Epithelial cell of esophagus (primary cell): Measurements from ENCODE around the gene RASGRP3.
A peak's percentile ranks its signal among the peaks of the same experiment; 100 is the strongest.

ENCODE experiments used
- DNase-seq: peaks from one replicate; pipeline ENCODE4 v3.0.0; 2010; ENCODE audit warnings: low read depth
- H3K4me3 ChIP-seq: 2 replicates; pipeline ENCODE4 v1.5.1; 2011; ENCODE audit warnings: mild to moderate bottlenecking, low read length, control low read depth
- TF ChIP-seq, protein P1 (sequence below): IDR thresholded peaks from 2 replicates; pipeline ENCODE4 v1.5.1; 2011; ENCODE audit warnings: low read depth, mild to moderate bottlenecking, low read length, control low read depth, inconsistent platforms; ENCODE audit not compliant: insufficient read depth; ENCODE audit errors: missing control alignments

Gene RASGRP3

DNA sequence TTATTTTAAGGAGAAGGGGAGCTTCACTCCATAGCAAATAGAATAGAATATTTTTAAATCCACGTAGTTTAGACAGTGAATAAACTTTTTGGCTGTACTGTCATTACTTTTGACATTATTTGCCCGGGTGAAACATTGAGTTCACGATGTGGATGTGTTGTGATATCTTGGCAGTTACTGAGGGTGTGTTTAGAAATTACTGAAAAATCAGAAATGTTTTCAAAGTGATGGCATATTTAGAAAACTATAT is 123.4 kb downstream of the RASGRP3 start:
- no peak for DNase-seq
- peak overlapping the region; percentile 98 for H3K4me3 ChIP-seq
- TF ChIP-seq, protein P1, sequence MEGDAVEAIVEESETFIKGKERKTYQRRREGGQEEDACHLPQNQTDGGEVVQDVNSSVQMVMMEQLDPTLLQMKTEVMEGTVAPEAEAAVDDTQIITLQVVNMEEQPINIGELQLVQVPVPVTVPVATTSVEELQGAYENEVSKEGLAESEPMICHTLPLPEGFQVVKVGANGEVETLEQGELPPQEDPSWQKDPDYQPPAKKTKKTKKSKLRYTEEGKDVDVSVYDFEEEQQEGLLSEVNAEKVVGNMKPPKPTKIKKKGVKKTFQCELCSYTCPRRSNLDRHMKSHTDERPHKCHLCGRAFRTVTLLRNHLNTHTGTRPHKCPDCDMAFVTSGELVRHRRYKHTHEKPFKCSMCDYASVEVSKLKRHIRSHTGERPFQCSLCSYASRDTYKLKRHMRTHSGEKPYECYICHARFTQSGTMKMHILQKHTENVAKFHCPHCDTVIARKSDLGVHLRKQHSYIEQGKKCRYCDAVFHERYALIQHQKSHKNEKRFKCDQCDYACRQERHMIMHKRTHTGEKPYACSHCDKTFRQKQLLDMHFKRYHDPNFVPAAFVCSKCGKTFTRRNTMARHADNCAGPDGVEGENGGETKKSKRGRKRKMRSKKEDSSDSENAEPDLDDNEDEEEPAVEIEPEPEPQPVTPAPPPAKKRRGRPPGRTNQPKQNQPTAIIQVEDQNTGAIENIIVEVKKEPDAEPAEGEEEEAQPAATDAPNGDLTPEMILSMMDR, result no peak

DNA sequence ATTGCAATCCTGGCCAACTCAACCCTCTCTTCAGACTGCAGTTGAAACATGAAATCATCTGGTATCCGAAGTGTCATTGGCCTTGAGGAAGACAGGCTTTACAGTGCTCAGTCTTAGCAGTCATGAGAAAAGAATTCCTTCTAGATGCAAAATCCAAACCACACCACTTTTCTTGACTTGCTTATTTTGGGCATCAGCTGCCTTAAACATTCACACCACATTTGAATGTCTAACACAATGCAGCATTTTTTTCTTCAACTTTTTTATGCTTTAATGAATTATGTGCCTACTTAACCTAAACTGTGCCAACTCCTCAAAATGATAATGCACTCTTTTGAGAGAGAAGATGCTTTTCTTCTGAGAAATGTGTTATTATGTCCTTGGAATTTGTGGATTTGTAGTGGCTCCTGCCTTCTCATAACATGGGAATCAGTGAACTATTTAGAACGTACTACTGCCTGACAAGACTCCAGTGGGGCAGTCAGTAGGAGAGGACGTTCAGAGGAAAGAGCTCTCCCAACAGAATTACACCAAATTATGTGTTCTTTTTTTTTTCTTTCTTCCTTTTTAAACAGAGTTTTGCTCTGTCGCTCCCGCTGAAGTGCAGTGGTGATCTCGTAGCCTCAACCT is 125.9 kb downstream of the RASGRP3 start:
- no peak overlapping the region for H3K4me3 ChIP-seq
- TF ChIP-seq, protein P1, result no peak
- DNase-seq, result peak; percentile 8

GRCh38 chr2:33603416-33603815 is 127.0 kb downstream of the RASGRP3 start:
- no peak for DNase-seq
- TF ChIP-seq, protein P1, result no peak
- no peak overlapping the region for H3K4me3 ChIP-seq

- no peak overlapping the region for H3K4me3 ChIP-seq
- peak; percentile 25 for DNase-seq
- TF ChIP-seq, protein P1, result no peak
Observed at GRCh38 chr2:33605056-33605455, 128.6 kb downstream of the RASGRP3 start.

DNA sequence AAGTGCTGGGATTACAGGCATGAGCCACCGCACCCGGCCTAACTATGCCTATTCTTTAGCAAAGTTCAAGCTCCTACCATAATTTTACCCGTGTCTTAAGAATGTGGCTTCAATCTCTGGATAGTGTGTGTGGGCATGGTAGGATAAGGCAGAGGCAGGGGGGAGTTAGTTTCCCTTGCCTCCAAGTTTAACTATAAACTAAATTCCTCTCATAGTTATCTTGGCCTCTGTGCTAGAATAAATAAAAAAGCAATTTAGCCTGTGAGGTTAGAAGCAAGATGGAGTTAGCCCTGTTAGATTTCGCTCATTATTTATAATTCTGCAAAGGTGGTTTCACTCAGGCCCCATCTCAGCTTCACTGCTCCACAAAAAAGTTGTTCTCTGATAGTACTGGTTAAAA is 129.7 kb downstream of the RASGRP3 start:
- no peak overlapping the region for H3K4me3 ChIP-seq
- TF ChIP-seq, protein P1, result no peak
- DNase-seq, result no peak

GRCh38 chr2:33606622-33607021 is 130.2 kb downstream of the RASGRP3 start:
- H3K4me3 ChIP-seq, result no peak overlapping the region
- TF ChIP-seq, protein P1, result no peak
- no peak for DNase-seq

GRCh38 chr2:33607251-33607721 is 130.8 kb downstream of the RASGRP3 start:
- no peak overlapping the region for H3K4me3 ChIP-seq
- TF ChIP-seq, protein P1, result no peak
- no peak for DNase-seq
